ENCODE measurements around the gene MTX2.

Gene MTX2

DNA sequence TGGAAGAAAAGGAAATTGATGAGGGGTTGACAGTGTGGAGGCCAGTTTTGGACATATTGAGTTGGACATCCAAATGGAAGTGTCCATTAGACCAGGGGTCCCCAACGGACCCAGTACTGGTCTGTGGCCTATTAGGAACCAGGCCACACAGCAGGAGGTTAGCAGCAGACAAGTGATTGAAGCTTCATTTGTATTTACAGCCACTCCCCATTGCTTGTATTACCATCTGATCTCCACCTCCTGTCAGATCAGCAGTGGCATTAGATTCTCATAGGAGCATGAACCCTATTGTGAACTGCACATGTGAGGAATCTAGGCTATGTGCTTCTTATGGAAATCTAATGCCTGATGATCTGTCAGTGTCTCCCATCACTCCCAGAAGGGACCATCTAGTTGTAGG is 99.1 kb downstream of the MTX2 start:
- TF ChIP-seq, protein P1, sequence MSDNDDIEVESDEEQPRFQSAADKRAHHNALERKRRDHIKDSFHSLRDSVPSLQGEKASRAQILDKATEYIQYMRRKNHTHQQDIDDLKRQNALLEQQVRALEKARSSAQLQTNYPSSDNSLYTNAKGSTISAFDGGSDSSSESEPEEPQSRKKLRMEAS (IDR thresholded peaks at IDR 0.05) = no peak
- TF ChIP-seq, protein P2, sequence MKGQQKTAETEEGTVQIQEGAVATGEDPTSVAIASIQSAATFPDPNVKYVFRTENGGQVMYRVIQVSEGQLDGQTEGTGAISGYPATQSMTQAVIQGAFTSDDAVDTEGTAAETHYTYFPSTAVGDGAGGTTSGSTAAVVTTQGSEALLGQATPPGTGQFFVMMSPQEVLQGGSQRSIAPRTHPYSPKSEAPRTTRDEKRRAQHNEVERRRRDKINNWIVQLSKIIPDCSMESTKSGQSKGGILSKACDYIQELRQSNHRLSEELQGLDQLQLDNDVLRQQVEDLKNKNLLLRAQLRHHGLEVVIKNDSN (IDR thresholded peaks at IDR 0.05) = no peak

DNA sequence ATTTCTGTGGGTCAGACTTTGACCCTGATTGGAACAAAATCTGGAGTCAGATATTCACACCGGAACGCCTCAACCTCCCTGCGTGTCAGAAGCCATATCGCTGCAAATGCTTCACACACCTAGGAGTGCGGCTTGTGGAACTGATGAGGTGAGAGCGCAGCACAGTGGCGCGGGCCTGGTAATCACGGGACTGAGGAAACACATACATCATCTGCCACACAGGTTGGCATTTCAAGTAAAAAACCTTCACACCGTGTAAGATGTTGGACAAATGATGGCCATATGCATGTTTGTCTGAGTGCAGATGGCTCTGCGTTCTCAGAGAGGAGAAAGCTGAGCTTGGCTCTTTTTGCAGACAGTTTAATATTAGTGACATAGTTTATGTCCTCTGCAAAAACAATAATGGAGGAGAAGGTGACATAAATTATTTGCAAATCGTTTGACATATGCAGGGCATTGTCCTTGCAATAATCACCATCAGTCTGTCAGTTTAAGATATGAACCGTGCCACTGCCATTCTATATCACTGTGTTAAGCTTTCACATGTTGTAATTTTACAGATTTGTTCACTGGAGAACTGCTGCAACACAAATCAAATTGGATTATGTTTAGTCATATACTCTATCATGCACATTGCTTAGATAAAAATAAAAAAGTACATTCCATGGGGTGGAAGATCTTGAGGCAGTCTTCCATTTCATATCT is 101.4 kb downstream of the MTX2 start:
- TF ChIP-seq YY1 (IDR thresholded peaks at IDR 0.05; ENCODE audit: low read depth) = no peak
- no peak for TF ChIP-seq TAF1 (IDR thresholded peaks at IDR 0.05; ENCODE audit: low read depth)
- no peak for TF ChIP-seq CREB1 (IDR thresholded peaks at IDR 0.05; ENCODE audit: low read depth)
- no peak for TF ChIP-seq NFIC (IDR thresholded peaks at IDR 0.05)
- TF ChIP-seq, protein P1 (IDR thresholded peaks at IDR 0.05) = no peak
- TF ChIP-seq, protein P3, sequence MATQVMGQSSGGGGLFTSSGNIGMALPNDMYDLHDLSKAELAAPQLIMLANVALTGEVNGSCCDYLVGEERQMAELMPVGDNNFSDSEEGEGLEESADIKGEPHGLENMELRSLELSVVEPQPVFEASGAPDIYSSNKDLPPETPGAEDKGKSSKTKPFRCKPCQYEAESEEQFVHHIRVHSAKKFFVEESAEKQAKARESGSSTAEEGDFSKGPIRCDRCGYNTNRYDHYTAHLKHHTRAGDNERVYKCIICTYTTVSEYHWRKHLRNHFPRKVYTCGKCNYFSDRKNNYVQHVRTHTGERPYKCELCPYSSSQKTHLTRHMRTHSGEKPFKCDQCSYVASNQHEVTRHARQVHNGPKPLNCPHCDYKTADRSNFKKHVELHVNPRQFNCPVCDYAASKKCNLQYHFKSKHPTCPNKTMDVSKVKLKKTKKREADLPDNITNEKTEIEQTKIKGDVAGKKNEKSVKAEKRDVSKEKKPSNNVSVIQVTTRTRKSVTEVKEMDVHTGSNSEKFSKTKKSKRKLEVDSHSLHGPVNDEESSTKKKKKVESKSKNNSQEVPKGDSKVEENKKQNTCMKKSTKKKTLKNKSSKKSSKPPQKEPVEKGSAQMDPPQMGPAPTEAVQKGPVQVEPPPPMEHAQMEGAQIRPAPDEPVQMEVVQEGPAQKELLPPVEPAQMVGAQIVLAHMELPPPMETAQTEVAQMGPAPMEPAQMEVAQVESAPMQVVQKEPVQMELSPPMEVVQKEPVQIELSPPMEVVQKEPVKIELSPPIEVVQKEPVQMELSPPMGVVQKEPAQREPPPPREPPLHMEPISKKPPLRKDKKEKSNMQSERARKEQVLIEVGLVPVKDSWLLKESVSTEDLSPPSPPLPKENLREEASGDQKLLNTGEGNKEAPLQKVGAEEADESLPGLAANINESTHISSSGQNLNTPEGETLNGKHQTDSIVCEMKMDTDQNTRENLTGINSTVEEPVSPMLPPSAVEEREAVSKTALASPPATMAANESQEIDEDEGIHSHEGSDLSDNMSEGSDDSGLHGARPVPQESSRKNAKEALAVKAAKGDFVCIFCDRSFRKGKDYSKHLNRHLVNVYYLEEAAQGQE (IDR thresholded peaks at IDR 0.05; ENCODE audit: low read depth) = no peak
- TF ChIP-seq FOXM1 (IDR thresholded peaks at IDR 0.05; ENCODE audit: borderline replicate concordance, low read depth) = no peak
- no peak for TF ChIP-seq ZBTB7A (IDR thresholded peaks at IDR 0.05; ENCODE audit: low read depth)
- TF ChIP-seq EP300 (IDR thresholded peaks at IDR 0.05; ENCODE audit: borderline replicate concordance) = no peak
- TF ChIP-seq TEAD4 (IDR thresholded peaks at IDR 0.05) = no peak
- TF ChIP-seq, protein P2 (IDR thresholded peaks at IDR 0.05) = no peak
- no peak for TF ChIP-seq RAD21 (IDR thresholded peaks at IDR 0.05; ENCODE audit: low read depth)
- no peak for TF ChIP-seq CEBPB (IDR thresholded peaks at IDR 0.05)

DNA sequence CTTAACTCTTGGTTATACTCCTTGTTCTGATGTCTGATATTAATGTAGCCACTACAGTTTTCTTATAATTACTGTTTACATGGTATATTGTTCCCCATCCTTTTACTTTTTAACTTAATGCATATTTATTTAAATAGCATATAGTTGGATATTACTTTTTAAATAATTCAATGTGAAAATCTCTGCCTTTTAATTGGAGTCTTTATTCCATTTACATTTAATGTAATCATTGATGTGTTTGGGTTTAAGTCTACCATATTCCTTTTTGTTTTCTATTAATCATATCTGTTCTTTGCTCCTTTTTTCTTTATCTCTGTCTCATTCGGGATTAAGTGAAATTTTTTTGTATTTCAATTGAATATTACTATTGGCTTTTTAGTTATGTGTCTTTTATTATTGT is 109.1 kb downstream of the MTX2 start:
- TF ChIP-seq TAF1 (IDR thresholded peaks at IDR 0.05; ENCODE audit: low read depth) (no peak), ZBTB7A (IDR thresholded peaks at IDR 0.05; ENCODE audit: low read depth) (no peak), YY1 (IDR thresholded peaks at IDR 0.05; ENCODE audit: low read depth) (no peak)

DNA sequence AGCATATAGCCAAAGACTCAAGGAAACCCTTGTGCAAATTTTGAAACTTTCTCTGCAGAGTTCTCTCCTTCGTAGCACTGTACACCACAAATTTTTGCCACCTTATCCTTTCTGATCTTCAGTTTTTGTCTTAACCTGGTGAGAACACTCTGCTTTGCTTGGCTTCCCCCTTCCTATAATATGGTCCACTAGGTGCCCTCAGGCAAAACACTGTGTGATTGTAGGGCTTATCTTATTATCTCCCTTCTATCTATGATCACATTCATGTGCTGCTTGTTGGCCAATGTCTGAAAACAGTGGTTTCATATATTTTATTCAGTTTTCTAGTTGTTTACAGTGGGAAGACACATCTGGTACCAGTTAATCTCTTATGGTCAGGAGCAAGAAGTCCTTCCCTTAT is 111.1 kb downstream of the MTX2 start:
- no peak for TF ChIP-seq EGR1 (IDR thresholded peaks at IDR 0.05)
- no peak for TF ChIP-seq TCF12 (IDR thresholded peaks at IDR 0.05; ENCODE audit: low read depth)
- TF ChIP-seq TAF1 (IDR thresholded peaks at IDR 0.05; ENCODE audit: low read depth) = no peak
- no peak for TF ChIP-seq EP300 (IDR thresholded peaks at IDR 0.05; ENCODE audit: borderline replicate concordance)
- TF ChIP-seq, protein P1 (IDR thresholded peaks at IDR 0.05) = no peak
- no peak for TF ChIP-seq RAD21 (IDR thresholded peaks at IDR 0.05; ENCODE audit: low read depth)
- TF ChIP-seq YY1 (IDR thresholded peaks at IDR 0.05; ENCODE audit: low read depth) = no peak
- no peak for TF ChIP-seq TEAD4 (IDR thresholded peaks at IDR 0.05)
- no peak for TF ChIP-seq ZBTB7A (IDR thresholded peaks at IDR 0.05; ENCODE audit: low read depth)
- no peak for TF ChIP-seq CREB1 (IDR thresholded peaks at IDR 0.05; ENCODE audit: low read depth)
- TF ChIP-seq CEBPB (IDR thresholded peaks at IDR 0.05) = no peak
- no peak for TF ChIP-seq NFIC (IDR thresholded peaks at IDR 0.05)
- TF ChIP-seq, protein P2 (IDR thresholded peaks at IDR 0.05) = no peak
- TF ChIP-seq FOXM1 (IDR thresholded peaks at IDR 0.05; ENCODE audit: borderline replicate concordance, low read depth) = no peak
- TF ChIP-seq, protein P3 (IDR thresholded peaks at IDR 0.05; ENCODE audit: low read depth) = no peak

DNA sequence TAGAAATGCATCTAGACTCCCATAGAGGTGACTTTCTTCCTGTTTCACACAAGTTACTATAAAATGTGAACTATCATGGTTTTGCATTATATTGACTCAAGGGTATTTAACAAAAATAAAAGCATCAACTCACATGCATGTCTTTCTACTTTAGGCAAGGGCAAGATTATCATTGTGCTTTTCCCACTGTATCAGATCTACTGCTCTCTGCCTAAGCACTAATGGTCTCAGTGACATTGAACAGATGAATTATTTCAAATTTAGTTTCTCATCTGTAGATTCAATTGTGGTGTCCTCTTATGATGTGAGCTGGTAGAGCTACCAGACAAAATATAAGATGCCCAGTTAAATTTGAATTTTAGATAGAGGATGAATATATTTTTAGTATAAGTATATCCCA is 113.9 kb downstream of the MTX2 start:
- no peak for TF ChIP-seq TEAD4 (IDR thresholded peaks at IDR 0.05)

DNA sequence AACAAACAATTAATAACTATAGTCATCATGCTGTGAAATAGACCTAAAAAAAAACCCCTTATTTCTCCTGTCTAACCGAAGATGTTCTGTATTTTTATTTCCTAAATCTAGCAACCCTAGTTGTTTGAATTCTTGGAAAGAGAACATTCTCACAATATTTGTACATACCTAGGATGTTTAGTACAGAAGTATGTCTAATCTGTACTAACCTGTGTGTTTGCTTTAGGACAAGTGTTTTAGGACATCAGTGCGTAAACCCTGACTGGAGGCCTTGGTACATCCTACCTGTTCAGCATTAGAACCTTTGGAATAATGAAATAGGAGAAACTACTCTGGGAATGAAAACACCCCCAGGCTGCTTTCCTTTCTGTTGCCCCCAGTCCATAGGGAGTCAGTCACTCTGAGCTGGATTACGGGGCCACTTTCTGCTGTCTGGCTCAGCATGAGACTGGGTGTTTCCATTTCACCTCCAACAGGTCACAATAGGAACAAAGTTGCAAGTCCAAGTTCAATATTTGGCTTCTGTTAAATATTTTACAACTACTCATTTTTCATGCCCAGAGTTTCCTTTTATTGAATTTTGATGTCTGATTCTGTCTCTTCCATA is 114.7 kb downstream of the MTX2 start:
- TF ChIP-seq, protein P3 (IDR thresholded peaks at IDR 0.05; ENCODE audit: low read depth) = no peak
- no peak for TF ChIP-seq TEAD4 (IDR thresholded peaks at IDR 0.05)
- TF ChIP-seq, protein P1 (IDR thresholded peaks at IDR 0.05) = no peak
- TF ChIP-seq RAD21 (IDR thresholded peaks at IDR 0.05; ENCODE audit: low read depth) = no peak
- no peak for TF ChIP-seq CEBPB (IDR thresholded peaks at IDR 0.05)
- TF ChIP-seq ZBTB7A (IDR thresholded peaks at IDR 0.05; ENCODE audit: low read depth) = no peak
- TF ChIP-seq EP300 (IDR thresholded peaks at IDR 0.05; ENCODE audit: borderline replicate concordance) = no peak
